A549 (cell line): ENCODE results near the gene SIX2.

ENCODE experiments used
- FOSL2 ChIP-seq, 2 experiments: fragments of 450-650 bp in 1 of 2; fragments of >200 bp in 1 of 2; sonication (Bioruptor Twin) in 1 of 2; formaldehyde crosslinking; IDR thresholded peaks; 2 replicates each; pipeline versions ENCODE4 v1.5.0 to v1.6.1; 2016 to 2020; ENCODE audit warnings: mild to moderate bottlenecking in 1 of 2, moderate library complexity in 1 of 2
- POLR2A ChIP-seq: IDR thresholded peaks from 2 replicates; pipeline ENCODE4 v1.6.1; 2012; ENCODE audit warnings: mild to moderate bottlenecking, low read length

GRCh38 chr2:45002686-45003085 lies 6.6 kb downstream of the SIX2 start:
- no peak for TF ChIP-seq POLR2A
- TF ChIP-seq FOSL2 (IDR thresholded peaks at IDR 0.05), result no peak
- TF ChIP-seq FOSL2 (CRISPR knock-in tag; IDR thresholded peaks at IDR 0.05), result no peak
